Inferior parietal cortex (tissue), 1 donor: ENCODE results near the gene CLDN15.

Experiments
- DNase-seq: peaks from one replicate; pipeline ENCODE4 v3.0.0-alpha.2; 2016; ENCODE audit errors: extremely low spot score

The CLDN15 gene

GRCh38 chr7:101244375-101245146, 7.0 kb upstream of the CLDN15 start, which contains the start of gene FIS1:
FIS1 (minus strand) TSS chr7:101245081; CDS start chr7:101245004, 77 bp downstream.
- DNase-seq = peak; percentile 91

GRCh38 chr7:101243646-101244374, 6.2 kb upstream of the CLDN15 start:
- DNase-seq = no peak

- no peak for DNase-seq
Measured at GRCh38 chr7:101241443-101242349, 4.1 kb upstream of the CLDN15 start.

- DNase-seq = no peak
Measured at GRCh38 chr7:101241015-101241363, 3.4 kb upstream of the CLDN15 start.

GRCh38 chr7:101240226-101241014, 2.8 kb upstream of the CLDN15 start:
- DNase-seq = no peak

GRCh38 chr7:101239951-101240220, 2.3 kb upstream of the CLDN15 start:
- no peak for DNase-seq

- DNase-seq = no peak
Measured at GRCh38 chr7:101239191-101239950, 1.8 kb upstream of the CLDN15 start.

- no peak for DNase-seq
Measured at GRCh38 chr7:101238226-101239182, 902 bp upstream of the CLDN15 start.

GRCh38 chr7:101236292-101236835, 1.2 kb downstream of the CLDN15 start:
- DNase-seq = no peak

- no peak for DNase-seq
Measured at GRCh38 chr7:101235522-101235921, 2.1 kb downstream of the CLDN15 start.

- DNase-seq = no peak
Measured at GRCh38 chr7:101235050-101235449, 2.6 kb downstream of the CLDN15 start.

GRCh38 chr7:101234636-101235035, 3.0 kb downstream of the CLDN15 start:
- no peak for DNase-seq

GRCh38 chr7:101233907-101234547, 3.6 kb downstream of the CLDN15 start:
- DNase-seq = no peak

GRCh38 chr7:101232141-101232850, 5.3 kb downstream of the CLDN15 start:
- DNase-seq = no peak

GRCh38 chr7:101231644-101232043, 6.0 kb downstream of the CLDN15 start:
- DNase-seq = no peak

GRCh38 chr7:101226721-101227120, 10.9 kb downstream of the CLDN15 start:
- peak; percentile 51 for DNase-seq

- no peak for DNase-seq
Measured at GRCh38 chr7:101225650-101226049, 12.0 kb downstream of the CLDN15 start.

GRCh38 chr7:101223528-101223927, 14.1 kb downstream of the CLDN15 start:
- DNase-seq = no peak
